Subcutaneous abdominal adipose tissue (tissue), 5 donors: Measurements from ENCODE around the gene CLMN.
A peak's percentile ranks its signal among the peaks of the same experiment; 100 is the strongest.

Experiments used
- H3K27ac ChIP-seq: one replicate; pipeline ENCODE4 v1.7.0; 2013; ENCODE audit warnings: low read depth, mild to moderate bottlenecking, inconsistent platforms, low read length, moderate library complexity
- H3K27me3 ChIP-seq, 5 donors: one replicate each; pipeline ENCODE4 v1.7.0; 2013; ENCODE audit warnings: low read length in 5 of 5, inconsistent platforms in 1 of 5; ENCODE audit not compliant: control insufficient read depth in 5 of 5, insufficient read depth in 4 of 5
- H3K36me3 ChIP-seq, 5 donors: one replicate each; pipeline ENCODE4 v1.7.0; 2013; ENCODE audit warnings: low read length in 5 of 5; ENCODE audit not compliant: control insufficient read depth in 5 of 5, insufficient read depth in 5 of 5
- H3K4me1 ChIP-seq, 5 donors: one replicate each; pipeline ENCODE4 v1.7.0; 2013; ENCODE audit warnings: low read length in 5 of 5, mild to moderate bottlenecking in 3 of 5, moderate library complexity in 1 of 5; ENCODE audit not compliant: control insufficient read depth in 5 of 5, insufficient read depth in 5 of 5
- H3K4me3 ChIP-seq, 5 donors: one replicate each; pipeline ENCODE4 v1.7.0; 2013; ENCODE audit warnings: low read length in 5 of 5, low read depth in 1 of 5
- H3K9ac ChIP-seq, 5 donors: one replicate each; pipeline ENCODE4 v1.7.0; 2013; ENCODE audit warnings: low read length in 5 of 5, mild to moderate bottlenecking in 4 of 5, moderate library complexity in 3 of 5
- H3K9me3 ChIP-seq, 5 donors: one replicate each; pipeline ENCODE4 v1.7.0; 2013; ENCODE audit warnings: low read length in 5 of 5; ENCODE audit not compliant: control insufficient read depth in 5 of 5
- donor health status: healthy.
- donor health status: healthy.
- donor health status: healthy.
- donor health status: healthy.
- donor health status: healthy.

The CLMN gene

DNA sequence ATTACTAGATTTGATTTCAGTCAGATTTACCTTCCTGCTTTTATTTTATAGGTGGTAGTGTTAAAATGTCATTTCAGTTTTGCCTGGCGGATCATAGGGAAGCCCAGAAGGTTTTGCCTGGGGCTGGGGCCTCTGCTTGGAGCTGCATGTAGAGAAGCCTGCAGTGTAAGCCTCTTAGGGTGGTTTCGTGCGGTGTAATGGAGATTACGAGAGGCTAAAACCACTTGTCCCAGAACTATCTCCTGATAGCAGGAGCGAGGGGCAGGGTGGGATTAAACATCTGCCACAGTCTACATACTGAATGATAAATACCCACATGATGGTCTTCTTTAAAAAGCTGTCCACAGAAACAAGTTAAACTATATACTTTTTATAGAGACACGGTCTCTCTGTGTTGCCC lies 127.4 kb downstream of the CLMN start:
- no peak overlapping the region for H3K9ac ChIP-seq
- peaks cover 0 to 7% (median 0%) of the 10 kb centered on the region in 5 donors for H3K9me3 ChIP-seq
- H3K36me3 ChIP-seq: peaks cover 0 to 41% (median 30%) of the 10 kb centered on the region in 5 donors
- no peak overlapping the region for H3K27ac ChIP-seq
- H3K4me3 ChIP-seq: no peak overlapping the region
- H3K27me3 ChIP-seq: no peaks in the 10 kb centered on the region
- H3K4me1 ChIP-seq: peaks cover 0 to 30% (median 6%) of the 10 kb centered on the region in 5 donors

DNA sequence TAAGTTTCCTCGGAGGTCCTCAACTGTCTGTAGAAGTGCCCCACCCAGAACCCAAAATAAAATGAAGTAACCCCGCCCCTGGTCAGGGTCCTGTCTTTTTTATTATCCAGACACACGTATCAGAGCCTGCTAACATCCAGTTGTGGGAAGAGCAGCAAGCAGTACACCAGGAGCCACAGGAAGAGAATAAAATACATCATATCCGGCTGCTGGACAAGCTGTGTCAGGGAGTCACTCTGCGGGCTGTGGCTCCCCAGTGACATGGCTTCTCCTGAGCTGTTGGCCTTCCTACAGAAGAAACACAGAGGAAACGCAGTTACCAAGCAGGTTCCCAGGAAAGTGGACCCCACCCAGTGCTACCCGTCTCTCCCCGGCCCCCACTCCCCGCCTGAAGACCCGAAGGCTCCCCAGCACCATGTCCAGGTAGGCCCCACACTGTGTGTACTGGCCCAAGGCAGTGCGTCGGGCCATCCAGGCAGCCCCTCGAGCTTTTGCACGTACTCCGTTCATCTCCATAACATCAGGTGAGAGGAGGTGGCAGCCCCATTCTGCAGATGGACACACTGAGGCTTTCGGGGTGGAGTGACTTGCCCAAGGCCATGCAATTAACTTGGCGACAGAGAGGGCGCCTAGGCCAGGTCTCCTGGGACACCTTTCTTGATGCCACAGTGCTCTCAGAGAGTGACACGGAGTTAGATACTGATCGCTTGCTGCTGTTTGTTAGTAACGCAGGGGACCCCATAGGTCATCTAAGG lies 128.1 kb downstream of the CLMN start:
- Histone ChIP-seq H3K9ac (peak overlapping the region in 1 of 5 donors; percentile 45), H3K27ac (no peak overlapping the region)

DNA sequence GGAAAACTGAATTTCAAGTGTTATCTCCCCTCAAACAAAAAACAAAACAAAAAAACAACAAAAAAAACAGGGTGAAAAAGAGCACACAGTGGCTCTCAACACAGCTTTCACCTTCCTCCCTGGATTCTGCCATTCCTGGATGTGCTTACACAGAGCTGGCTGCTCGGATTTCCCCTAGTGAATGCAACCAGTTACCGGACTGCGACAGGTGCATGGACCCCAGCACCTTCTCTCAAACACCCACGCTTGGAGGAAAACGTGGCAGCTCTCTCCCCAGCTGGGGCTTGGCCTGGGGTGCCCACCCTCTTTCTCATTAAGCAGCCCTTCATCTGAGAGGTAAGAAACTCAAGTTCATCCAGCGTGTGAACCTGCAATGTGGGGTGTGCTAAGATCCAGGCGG lies 128.9 kb downstream of the CLMN start:
- Histone ChIP-seq H3K4me1 (peaks cover 0 to 38% (median 13%) of the 10 kb centered on the region in 5 donors), H3K27ac (no peak overlapping the region), H3K9me3 (peaks cover 0 to 7% (median 0%) of the 10 kb centered on the region in 5 donors), H3K36me3 (peaks cover 0 to 37% (median 24%) of the 10 kb centered on the region in 5 donors), H3K27me3 (no peaks in the 10 kb centered on the region), H3K4me3 (no peak overlapping the region), H3K9ac (no peak overlapping the region)

More for the DNA sequence above, 128.1 kb downstream of the CLMN start:
- peak overlapping the region in 1 of 5 donors; percentile 11 for H3K4me3 ChIP-seq
- peaks cover 0 to 7% (median 0%) of the 10 kb centered on the region in 5 donors for H3K9me3 ChIP-seq
- peaks cover 0 to 40% (median 29%) of the 10 kb centered on the region in 5 donors for H3K36me3 ChIP-seq
- H3K4me1 ChIP-seq: peaks cover 0 to 34% (median 7%) of the 10 kb centered on the region in 5 donors
- H3K27me3 ChIP-seq: no peaks in the 10 kb centered on the region

DNA sequence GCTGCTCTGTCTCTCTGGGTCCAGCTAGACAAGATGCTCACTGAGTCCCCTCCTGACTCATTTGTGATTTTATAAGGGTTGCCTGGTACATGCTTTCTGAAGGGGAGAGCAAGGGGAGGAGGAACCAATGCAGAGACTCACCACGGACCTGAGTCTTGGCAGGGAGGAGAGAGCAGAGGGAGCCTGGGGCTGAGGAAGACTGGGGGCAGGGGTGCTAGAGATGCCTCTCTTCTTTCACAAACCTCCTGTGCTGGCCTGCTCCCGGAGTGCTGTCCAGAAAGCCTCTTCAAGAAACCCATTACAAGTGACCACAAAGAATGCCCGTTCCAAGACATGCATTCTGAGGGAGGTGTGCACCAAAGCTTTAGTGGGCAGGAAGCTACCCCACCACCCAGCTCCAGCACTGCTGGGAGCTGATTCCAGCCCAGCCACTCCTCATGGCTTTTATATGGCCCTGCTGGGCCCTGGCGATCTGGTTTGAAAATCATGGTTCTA lies 129.3 kb downstream of the CLMN start:
- no peak overlapping the region for H3K27ac ChIP-seq
- H3K4me3 ChIP-seq: no peak overlapping the region

DNA sequence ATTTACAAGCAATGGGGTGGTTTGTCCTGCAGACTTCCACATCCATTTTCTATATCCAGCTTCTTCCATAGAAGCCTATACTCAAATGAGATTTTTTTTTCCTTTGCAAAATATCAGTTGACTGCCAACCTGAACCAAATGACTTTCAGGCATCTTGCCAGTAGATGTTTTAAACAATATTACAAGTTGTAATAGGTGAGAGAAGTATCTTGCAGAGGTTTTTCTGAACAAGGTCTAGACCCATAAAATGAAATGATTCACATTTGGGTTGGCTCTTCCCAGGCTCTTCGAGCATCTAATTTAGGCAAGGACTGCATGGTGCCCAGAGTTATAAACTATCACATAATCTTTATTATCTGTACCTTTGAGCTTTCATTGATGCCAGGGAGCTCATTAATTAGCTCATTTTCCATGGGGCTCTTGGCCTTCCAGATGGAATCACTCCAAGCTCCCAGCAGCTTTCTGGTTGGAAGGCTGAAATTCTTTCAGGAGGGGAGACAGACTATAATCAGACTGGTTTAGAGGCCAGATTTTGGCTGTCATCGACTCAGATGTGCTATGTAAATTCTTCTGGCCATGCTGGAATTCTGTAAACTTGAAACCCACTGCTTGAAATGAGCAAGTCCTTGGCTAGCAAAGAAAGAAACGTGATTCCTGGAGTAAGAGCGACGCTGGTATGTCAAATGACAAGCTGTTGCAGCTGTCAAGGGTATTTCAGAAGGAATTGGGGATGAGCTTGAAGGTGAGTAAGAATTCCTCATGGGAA lies 130.2 kb downstream of the CLMN start:
- no peak overlapping the region for H3K27ac ChIP-seq
- peaks cover 0 to 51% (median 26%) of the 10 kb centered on the region in 5 donors for H3K4me1 ChIP-seq
- peaks cover 0 to 7% (median 0%) of the 10 kb centered on the region in 5 donors for H3K9me3 ChIP-seq
- no peak overlapping the region for H3K9ac ChIP-seq
- no peaks in the 10 kb centered on the region for H3K27me3 ChIP-seq
- H3K4me3 ChIP-seq: no peak overlapping the region
- peaks cover 0 to 27% (median 16%) of the 10 kb centered on the region in 5 donors for H3K36me3 ChIP-seq

More for the DNA sequence above, 129.3 kb downstream of the CLMN start:
- H3K9ac ChIP-seq: no peak overlapping the region
- H3K4me1 ChIP-seq: peaks cover 0 to 43% (median 17%) of the 10 kb centered on the region in 5 donors
- H3K36me3 ChIP-seq: peaks cover 0 to 32% (median 21%) of the 10 kb centered on the region in 5 donors
- no peaks in the 10 kb centered on the region for H3K27me3 ChIP-seq
- H3K9me3 ChIP-seq: peaks cover 0 to 7% (median 0%) of the 10 kb centered on the region in 5 donors

DNA sequence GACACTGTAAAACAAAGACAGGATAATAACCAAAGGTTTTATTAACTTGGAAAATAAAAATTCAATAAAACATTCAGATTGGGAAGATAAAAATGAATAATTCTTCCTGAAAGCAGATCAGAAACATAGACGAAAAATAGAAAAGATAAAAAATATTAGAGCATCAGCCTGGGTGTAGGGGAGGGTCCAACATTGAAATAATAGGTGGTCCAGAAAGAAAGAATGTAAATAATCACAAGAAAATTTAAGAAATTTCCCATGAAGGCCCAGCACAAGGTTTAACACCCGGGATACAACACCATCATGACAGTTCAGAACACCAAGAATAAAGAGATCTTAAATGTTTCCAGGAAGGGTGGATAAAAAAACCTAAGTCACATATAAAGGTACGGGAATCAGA lies 131.3 kb downstream of the CLMN start:
- Histone ChIP-seq H3K9me3 (peaks cover 0 to 7% (median 0%) of the 10 kb centered on the region in 5 donors), H3K36me3 (peaks cover 0 to 17% (median 16%) of the 10 kb centered on the region in 5 donors), H3K27me3 (no peaks in the 10 kb centered on the region), H3K9ac (no peak overlapping the region), H3K4me1 (peaks cover 2 to 63% (median 37%) of the 10 kb centered on the region in 5 donors), H3K27ac (no peak overlapping the region), H3K4me3 (no peak overlapping the region)

DNA sequence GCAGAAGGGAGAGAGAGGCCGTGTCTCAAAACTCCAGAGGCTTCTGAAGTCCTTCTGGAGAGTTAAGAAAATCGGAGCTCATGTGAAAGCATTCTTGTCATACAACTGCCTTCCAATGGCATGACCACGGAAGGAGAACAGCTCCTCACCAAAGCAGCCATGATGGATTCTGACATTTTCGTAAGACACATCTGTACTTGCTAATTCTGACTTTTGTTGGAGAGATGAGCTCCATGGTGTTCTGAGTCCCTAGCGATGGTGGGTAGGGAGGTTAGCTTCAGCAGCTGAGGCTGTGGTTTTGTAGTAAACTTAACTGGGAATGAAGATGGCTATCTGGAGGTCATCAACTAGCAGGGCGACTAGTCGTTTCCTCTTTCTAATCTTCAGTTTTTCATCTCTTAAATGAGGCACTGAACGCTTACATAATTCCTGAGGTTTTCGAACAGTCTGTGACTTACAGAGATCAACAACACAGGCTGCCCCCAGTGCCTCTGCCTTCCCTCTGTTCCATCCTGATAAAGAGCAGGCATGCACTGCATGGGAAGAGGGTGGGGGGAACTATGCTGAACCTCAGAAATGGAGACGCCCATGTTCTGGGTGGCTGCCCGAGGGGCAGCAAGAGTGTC lies 133.8 kb downstream of the CLMN start:
- Histone ChIP-seq H3K27me3 (no peaks in the 10 kb centered on the region), H3K27ac (peak overlapping the region; percentile 76), H3K9me3 (peaks cover 0 to 7% (median 0%) of the 10 kb centered on the region in 5 donors), H3K4me1 (peaks cover 4 to 70% (median 49%) of the 10 kb centered on the region in 5 donors), H3K9ac (peak overlapping the region in 3 of 5 donors; percentile 6 to 21 (median 14)), H3K36me3 (peaks cover 0 to 16% (median 7%) of the 10 kb centered on the region in 5 donors), H3K4me3 (peak overlapping the region; percentile 2 to 53 (median 5))

DNA sequence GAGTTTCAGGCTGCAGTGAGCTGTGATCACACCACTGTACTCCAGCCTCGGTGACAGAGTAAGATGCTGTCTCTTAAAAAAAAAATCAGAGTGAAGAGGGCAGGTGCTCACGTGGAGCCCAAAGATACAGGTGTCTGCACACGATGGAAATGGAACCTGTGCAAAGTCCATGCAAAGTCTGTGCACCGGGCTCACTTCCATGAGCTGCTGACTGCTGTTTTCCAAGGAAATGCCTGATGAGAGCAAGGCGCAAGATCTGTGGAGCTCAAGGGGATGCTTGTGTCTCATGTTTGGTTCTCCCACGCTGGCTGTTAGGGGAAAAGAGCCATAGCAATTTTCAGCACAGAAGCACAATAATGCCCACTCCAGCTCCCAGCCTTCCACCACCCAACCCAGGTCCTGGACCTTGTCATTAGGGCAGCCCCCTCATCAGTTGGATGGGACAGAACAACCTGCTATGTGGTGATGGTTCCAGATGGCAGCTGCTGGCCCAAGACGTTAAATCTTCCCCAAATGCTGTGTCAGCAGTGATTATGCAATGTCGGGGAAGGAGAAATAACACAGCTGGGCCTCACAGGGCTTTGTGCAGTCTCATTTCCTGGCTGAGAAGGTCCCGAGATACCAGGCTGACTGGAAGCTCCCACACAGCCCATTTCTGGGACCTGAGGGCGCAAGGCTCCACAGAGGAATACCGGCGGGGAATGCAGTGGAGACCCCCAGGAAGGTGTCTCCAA lies 134.5 kb downstream of the CLMN start:
- Histone ChIP-seq H3K4me3 (peak overlapping the region in 3 of 5 donors; percentile 2 to 53 (median 3)), H3K4me1 (peaks cover 4 to 66% (median 49%) of the 10 kb centered on the region in 5 donors), H3K36me3 (peaks cover 0 to 10% (median 2%) of the 10 kb centered on the region in 5 donors), H3K27ac (peak overlapping the region; percentile 76), H3K9ac (peak overlapping the region in 2 of 5 donors; percentile 6 to 14), H3K9me3 (peaks cover 0 to 7% (median 0%) of the 10 kb centered on the region in 5 donors), H3K27me3 (no peaks in the 10 kb centered on the region)

DNA sequence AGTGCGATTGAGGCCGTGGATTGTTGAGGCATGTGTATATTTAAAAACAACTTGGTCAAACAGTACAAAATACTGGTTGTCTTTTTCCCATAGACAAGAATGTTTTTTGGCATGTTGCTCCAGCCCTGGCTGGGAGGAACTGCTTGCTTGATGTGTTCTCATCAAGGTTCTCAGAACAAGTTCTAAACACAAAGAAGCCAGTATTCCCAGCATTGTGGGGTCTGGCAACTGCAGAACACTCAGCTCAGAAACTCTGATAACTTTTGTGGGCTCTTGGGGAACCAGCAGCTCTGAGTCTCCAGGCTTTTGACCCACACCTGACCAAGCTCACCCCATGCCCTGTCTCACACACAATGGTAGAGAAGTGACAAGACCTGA lies 135.3 kb downstream of the CLMN start:
- H3K9ac ChIP-seq: no peak overlapping the region
- H3K27ac ChIP-seq: peak overlapping the region; percentile 76
- H3K4me1 ChIP-seq: peaks cover 4 to 61% (median 49%) of the 10 kb centered on the region in 5 donors
- H3K36me3 ChIP-seq: peaks cover 0 to 7% (median 0%) of the 10 kb centered on the region in 5 donors
- H3K27me3 ChIP-seq: no peaks in the 10 kb centered on the region
- H3K4me3 ChIP-seq: no peak overlapping the region
- peaks cover 0 to 7% (median 0%) of the 10 kb centered on the region in 5 donors for H3K9me3 ChIP-seq
